ENCODE results near the gene RIMBP2. TPM values are rescaled to one million over a fixed set of nuclear protein-coding genes. Genes with fewer than 3 reads are reported as not detected.
"Not testable (repeated sequence)": the region's sequence is repeated elsewhere in the genome, so short reads cannot be mapped to it uniquely, and the experiment has no call there.

Gene RIMBP2
- total RNA-seq, 8 experiments from 2014 or later, result 0.09 to 24.7 (median 13.0) TPM

- ATAC-seq (replicated peaks in 6 of 8), result peak in 4 of 8 experiments; percentile 60 to 98 (median 74)
- no peak overlapping the region for H3K4me3 ChIP-seq
- in situ Hi-C loops (cut with MboI; ENCODE audit: low pct_unique_long_range_greater_than_20kb in 2 of 9, low sequenced_read_pairs in 9 of 9, unreplicated experiment in 9 of 9), result no loop called here
- WGBS, 10 experiments, result 13 to 92% (median 57%) methylated on average over 1 to 6 of the region's 8 CpGs; no CpG with 5 or more reads in 4 of the 10 experiments
- H3K4me1 ChIP-seq (replicated peaks in 1 of 2), result no peaks in the 10 kb centered on the region
- H3K27ac ChIP-seq, result no peak overlapping the region
These were observed 112.6 kb downstream of the RIMBP2 start for GRCh38 chr12:130603396-130603965.

GRCh38 chr12:130602251-130602650 is 113.8 kb downstream of the RIMBP2 start:
- in situ Hi-C loops (cut with MboI; ENCODE audit: low pct_unique_long_range_greater_than_20kb in 2 of 9, low sequenced_read_pairs in 9 of 9, unreplicated experiment in 9 of 9), result no loop called here
- ATAC-seq (replicated peaks in 6 of 8), result no peak
- H3K27ac ChIP-seq, result no peak overlapping the region
- no peak overlapping the region for H3K4me3 ChIP-seq
- WGBS, 10 experiments, result 14 to 77% (median 50%) methylated on average over 1 to 7 of the region's 8 CpGs; no CpG with 5 or more reads in 3 of the 10 experiments
- H3K4me1 ChIP-seq (replicated peaks in 1 of 2), result no peaks in the 10 kb centered on the region

- peak in 1 of 8 experiments; percentile 69 for ATAC-seq (replicated peaks in 6 of 8)
- in situ Hi-C loops (cut with MboI; ENCODE audit: low pct_unique_long_range_greater_than_20kb in 2 of 9, low sequenced_read_pairs in 9 of 9, unreplicated experiment in 9 of 9), result no loop called here
- WGBS, 10 experiments, result 0 to 60% (median 40%) methylated on average over 1 of the region's 1 CpG; no CpG with 5 or more reads in 7 of the 10 experiments
These were observed 114.8 kb downstream of the RIMBP2 start for GRCh38 chr12:130601327-130601726.

GRCh38 chr12:130596241-130596640 is 119.9 kb downstream of the RIMBP2 start:
- in situ Hi-C loops (cut with MboI; ENCODE audit: low pct_unique_long_range_greater_than_20kb in 2 of 9, low sequenced_read_pairs in 9 of 9, unreplicated experiment in 9 of 9), result no loop called here

More at GRCh38 chr12:130601327-130601726, 114.8 kb downstream of the RIMBP2 start:
- Histone ChIP-seq H3K4me3 (no peak overlapping the region), H3K4me1 (replicated peaks in 1 of 2) (no peaks in the 10 kb centered on the region), H3K27ac (no peak overlapping the region)

GRCh38 chr12:130595566-130595965 is 120.5 kb downstream of the RIMBP2 start:
- Histone ChIP-seq H3K4me3 (no peak overlapping the region), H3K27ac (no peak overlapping the region), H3K4me1 (replicated peaks in 1 of 2) (no peaks in the 10 kb centered on the region)
- no peak for ATAC-seq (replicated peaks in 6 of 8)
- WGBS, 10 experiments, result 0 to 90% (median 50%) methylated on average over 1 to 7 of the region's 9 CpGs; no CpG with 5 or more reads in 3 of the 10 experiments
- in situ Hi-C loops (cut with MboI; ENCODE audit: low pct_unique_long_range_greater_than_20kb in 2 of 9, low sequenced_read_pairs in 9 of 9, unreplicated experiment in 9 of 9), result no loop called here

More at GRCh38 chr12:130596241-130596640, 119.9 kb downstream of the RIMBP2 start:
- Histone ChIP-seq H3K4me1 (replicated peaks in 1 of 2) (no peaks in the 10 kb centered on the region), H3K27ac (no peak overlapping the region), H3K4me3 (no peak overlapping the region)
- 10 to 90% (median 73%) methylated on average over 2 to 7 of the region's 9 CpGs; no CpG with 5 or more reads in 2 of the 10 experiments for WGBS, 10 experiments
- no peak for ATAC-seq (replicated peaks in 6 of 8)

DNA sequence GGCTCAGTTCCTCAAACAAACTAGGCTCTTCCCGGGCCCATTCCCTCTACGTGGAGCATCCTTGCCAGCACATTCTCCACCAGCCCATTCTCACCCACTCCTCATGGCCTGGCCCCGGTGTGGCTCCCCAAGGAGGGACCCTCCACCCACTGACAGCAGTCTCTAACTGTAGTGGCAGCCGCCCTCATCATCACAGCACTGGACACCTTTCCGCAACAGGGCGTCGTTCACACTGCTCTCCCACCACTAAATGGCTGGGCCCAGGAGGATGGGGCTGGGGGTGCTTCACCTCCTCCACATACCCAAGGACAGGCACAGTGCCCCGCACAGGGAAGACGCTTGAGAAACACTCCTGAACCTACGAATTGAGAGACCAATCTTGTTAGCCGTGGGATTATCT is 123.0 kb downstream of the RIMBP2 start:
- no peak for ATAC-seq (replicated peaks in 6 of 8)
- Histone ChIP-seq H3K4me3 (no peak overlapping the region), H3K27ac (no peak overlapping the region), H3K4me1 (replicated peaks in 1 of 2) (peaks cover 0 to 22% of the 10 kb centered on the region in 2 donors)
- 0 to 100% (median 53%) methylated on average over 1 to 8 of the region's 11 CpGs; no CpG with 5 or more reads in 5 of the 10 experiments for WGBS, 10 experiments
- in situ Hi-C loops (cut with MboI; ENCODE audit: low pct_unique_long_range_greater_than_20kb in 2 of 9, low sequenced_read_pairs in 9 of 9, unreplicated experiment in 9 of 9), result no loop called here

- Histone ChIP-seq H3K27ac (no peak overlapping the region), H3K4me1 (replicated peaks in 1 of 2) (peaks cover 0 to 23% of the 10 kb centered on the region in 2 donors), H3K4me3 (no peak overlapping the region)
- in situ Hi-C loops (cut with MboI; ENCODE audit: low pct_unique_long_range_greater_than_20kb in 2 of 9, low sequenced_read_pairs in 9 of 9, unreplicated experiment in 9 of 9), result no loop called here
- 30 to 97% (median 69%) methylated on average over 1 to 15 of the region's 23 CpGs; no CpG with 5 or more reads in 4 of the 10 experiments for WGBS, 10 experiments
- ATAC-seq (replicated peaks in 6 of 8), result no peak
These were observed 123.5 kb downstream of the RIMBP2 start for GRCh38 chr12:130592641-130593040.

DNA sequence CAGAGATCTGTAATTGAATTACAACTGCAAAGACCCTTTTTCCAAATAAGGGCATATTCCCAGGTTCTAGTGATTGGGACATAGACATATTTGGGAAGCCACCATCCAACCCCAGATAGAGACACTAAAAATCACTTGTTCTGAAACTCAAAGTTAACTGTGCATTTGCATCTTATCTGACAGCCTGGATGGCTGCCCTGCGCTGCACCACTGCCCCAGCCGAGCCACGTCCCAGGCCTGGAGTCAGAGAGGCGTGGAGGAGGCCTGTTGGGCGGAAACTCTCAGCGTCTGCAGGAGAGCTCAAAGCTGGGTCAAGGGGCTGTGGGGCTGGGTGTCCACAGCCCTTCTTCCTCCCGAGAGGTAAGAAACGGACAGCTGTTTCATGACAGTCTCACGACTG is 124.4 kb downstream of the RIMBP2 start:
- in situ Hi-C loops (cut with MboI; ENCODE audit: low pct_unique_long_range_greater_than_20kb in 2 of 9, low sequenced_read_pairs in 9 of 9, unreplicated experiment in 9 of 9), result no loop called here

GRCh38 chr12:130590685-130591084 is 125.4 kb downstream of the RIMBP2 start:
- Histone ChIP-seq H3K4me3 (no peak overlapping the region), H3K27ac (no peak overlapping the region), H3K4me1 (replicated peaks in 1 of 2) (peaks cover 0 to 23% of the 10 kb centered on the region in 2 donors)
- ATAC-seq (replicated peaks in 6 of 8), result no peak
- 0 to 93% (median 69%) methylated on average over 1 to 10 of the region's 12 CpGs for WGBS, 10 experiments
- in situ Hi-C loops (cut with MboI; ENCODE audit: low pct_unique_long_range_greater_than_20kb in 2 of 9, low sequenced_read_pairs in 9 of 9, unreplicated experiment in 9 of 9), result no loop called here

More for the DNA sequence above, 124.4 kb downstream of the RIMBP2 start:
- Histone ChIP-seq H3K4me3 (no peak overlapping the region), H3K27ac (no peak overlapping the region), H3K4me1 (replicated peaks in 1 of 2) (peaks cover 0 to 23% of the 10 kb centered on the region in 2 donors)
- WGBS, 10 experiments, result 24 to 85% (median 53%) methylated on average over 2 to 4 of the region's 9 CpGs; no CpG with 5 or more reads in 6 of the 10 experiments
- no peak for ATAC-seq (replicated peaks in 6 of 8)

GRCh38 chr12:130589540-130590317 is 126.4 kb downstream of the RIMBP2 start:
- no peak for ATAC-seq (replicated peaks in 6 of 8)
- H3K27ac ChIP-seq, result no peak overlapping the region
- WGBS, 10 experiments, result 7 to 100% (median 57%) methylated on average over 1 to 9 of the region's 11 CpGs
- in situ Hi-C loops (cut with MboI; ENCODE audit: low pct_unique_long_range_greater_than_20kb in 2 of 9, low sequenced_read_pairs in 9 of 9, unreplicated experiment in 9 of 9), result no loop called here
- H3K4me1 ChIP-seq (replicated peaks in 1 of 2), result peaks cover 0 to 23% of the 10 kb centered on the region in 2 donors
- H3K4me3 ChIP-seq, result no peak overlapping the region

DNA sequence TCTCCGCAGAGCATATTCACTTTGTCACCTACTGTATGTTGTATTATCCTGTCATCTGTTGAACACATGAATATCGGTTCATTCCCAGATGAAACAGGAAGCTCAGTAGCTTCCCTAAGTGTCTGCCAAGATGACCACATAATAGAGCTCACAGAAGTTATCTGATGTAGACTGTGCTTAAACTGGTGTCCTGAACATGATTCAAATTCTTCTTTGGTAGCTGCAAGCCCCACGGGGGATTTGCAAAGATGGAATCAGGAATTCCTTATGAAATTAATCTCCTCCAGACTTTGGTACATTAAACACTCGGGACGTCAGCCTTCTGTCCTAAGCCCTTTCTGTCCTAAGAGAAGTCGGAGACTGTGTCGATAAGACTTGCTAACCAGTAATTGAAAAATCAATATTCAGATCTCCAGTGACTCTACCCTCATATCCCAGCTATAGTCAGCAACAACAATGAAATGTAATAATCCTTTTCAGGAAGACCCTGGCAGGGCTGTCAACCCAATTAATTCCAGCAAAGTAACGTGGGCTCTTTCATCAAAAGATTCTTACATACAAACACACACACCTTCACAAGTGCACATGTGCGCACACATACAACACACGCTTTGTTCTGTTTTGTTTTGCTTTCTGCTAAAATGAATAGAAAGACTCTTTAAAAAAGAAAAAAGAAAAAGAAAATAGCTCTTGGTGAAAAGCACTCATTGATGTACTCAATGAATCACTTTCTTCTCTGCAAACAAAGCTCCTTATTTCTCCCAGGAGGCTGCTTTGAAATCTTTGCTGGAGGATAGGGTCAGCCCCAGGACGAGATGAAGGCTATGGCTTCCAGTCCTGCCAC is 127.2 kb downstream of the RIMBP2 start:
- H3K27ac ChIP-seq, result no peak overlapping the region
- 0 to 100% (median 52%) methylated on average over 1 to 9 of the region's 11 CpGs for WGBS, 10 experiments
- in situ Hi-C loops (cut with MboI; ENCODE audit: low pct_unique_long_range_greater_than_20kb in 2 of 9, low sequenced_read_pairs in 9 of 9, unreplicated experiment in 9 of 9), result no loop called here
- no peak overlapping the region for H3K4me3 ChIP-seq
- H3K4me1 ChIP-seq (replicated peaks in 1 of 2), result peaks cover 0 to 23% of the 10 kb centered on the region in 2 donors
- ATAC-seq (replicated peaks in 6 of 8), result peak in 4 of 8 experiments; percentile 41 to 77 (median 60)

GRCh38 chr12:130587966-130588365 is 128.1 kb downstream of the RIMBP2 start:
- no peak overlapping the region for H3K27ac ChIP-seq
- no peak overlapping the region for H3K4me3 ChIP-seq
- peaks cover 0 to 23% of the 10 kb centered on the region in 2 donors for H3K4me1 ChIP-seq (replicated peaks in 1 of 2)
- ATAC-seq (replicated peaks in 6 of 8), result no peak
- in situ Hi-C loops (cut with MboI; ENCODE audit: low pct_unique_long_range_greater_than_20kb in 2 of 9, low sequenced_read_pairs in 9 of 9, unreplicated experiment in 9 of 9), result no loop called here
- 0 to 91% (median 53%) methylated on average over 1 to 4 of the region's 4 CpGs; no CpG with 5 or more reads in 2 of the 10 experiments for WGBS, 10 experiments

DNA sequence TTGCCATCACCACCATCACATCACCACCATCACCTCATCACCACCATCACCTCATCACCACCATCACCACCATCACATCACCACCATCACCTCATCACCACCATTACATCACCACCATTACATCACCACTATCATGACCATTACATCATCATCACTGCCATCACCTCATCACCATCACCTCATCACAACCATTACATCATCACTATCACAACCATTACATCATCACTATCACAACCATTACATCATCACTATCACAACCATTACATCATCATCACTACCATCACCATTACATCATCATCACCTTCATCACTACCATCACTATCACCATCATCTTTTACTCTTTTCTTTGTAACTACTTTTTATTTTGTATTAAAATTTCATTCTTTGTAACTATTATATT is 131.6 kb downstream of the RIMBP2 start:
- ATAC-seq (replicated peaks in 6 of 8); in situ Hi-C loops (cut with MboI; ENCODE audit: low pct_unique_long_range_greater_than_20kb in 2 of 9, low sequenced_read_pairs in 9 of 9, unreplicated experiment in 9 of 9): not testable (repeated sequence)

More for the DNA sequence above, 131.6 kb downstream of the RIMBP2 start:
- not testable (repeated sequence) for H3K4me3 ChIP-seq, H3K27ac ChIP-seq
- H3K4me1 ChIP-seq (replicated peaks in 1 of 2), result peaks cover 0 to 16% of the 10 kb centered on the region in 2 donors

All from motor neuron (in vitro differentiated cells).